ENCODE measurements around the gene SMYD2. TPM values are rescaled to one million over a fixed set of nuclear protein-coding genes. Genes with fewer than 3 reads are reported as not detected.

The SMYD2 gene
- total and polyA plus RNA-seq, 3 donors from 2014 or later = 73.9 to 89.4 (median 75.5) TPM

DNA sequence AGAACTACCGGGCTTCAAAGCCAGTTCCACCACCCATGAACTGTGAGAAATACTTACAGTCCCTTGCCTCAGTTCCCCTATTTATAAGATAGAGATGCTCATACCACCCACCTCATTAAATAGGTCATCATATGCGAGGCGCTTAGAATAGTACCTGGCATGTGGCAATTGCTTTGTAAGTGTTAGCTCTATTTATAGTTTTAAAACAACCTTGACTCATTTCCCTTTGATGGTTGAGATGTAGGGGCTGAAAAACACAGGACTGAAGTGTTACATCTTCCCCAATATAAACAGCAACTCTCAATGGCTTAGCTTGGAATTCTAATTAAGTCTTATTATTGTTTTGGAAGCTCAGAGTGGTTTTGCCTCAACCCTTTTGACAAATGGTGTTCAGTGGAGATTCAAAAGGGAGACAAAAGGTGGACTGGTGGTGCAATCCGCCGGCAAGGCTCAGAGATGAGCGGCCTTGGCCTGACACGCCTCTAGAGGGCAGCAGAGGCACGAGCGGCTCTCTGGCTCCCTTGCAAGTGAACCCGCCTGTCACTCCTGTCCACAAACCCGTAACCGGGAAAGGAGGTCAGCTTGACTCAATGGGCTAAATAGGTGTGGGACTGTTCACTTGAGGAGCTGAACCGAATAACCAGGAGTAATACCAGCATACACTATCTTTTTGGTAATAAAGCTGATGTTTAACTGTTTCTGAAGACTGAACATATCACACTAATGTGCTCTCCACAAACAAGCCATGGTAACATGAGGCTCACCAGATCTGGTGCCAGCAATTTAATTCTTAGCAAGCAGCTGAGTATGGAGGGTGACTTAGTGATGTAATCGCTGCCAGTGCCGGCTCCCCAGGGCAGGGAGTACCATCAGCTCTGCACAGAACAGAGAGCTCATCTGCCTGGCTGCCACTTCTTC lies 19.5 kb upstream of the SMYD2 start:
- H3K27ac ChIP-seq = no peak overlapping the region
- 8 to 9% methylated on average over 15 of the region's 15 CpGs for WGBS, 2 donors

GRCh38 chr1:214264196-214264595 lies 16.8 kb upstream of the SMYD2 start:
- WGBS, 2 donors = 66 to 67% methylated on average over 4 of the region's 4 CpGs
- no peak for DNase-seq
- H3K4me1 ChIP-seq = peaks cover 4% of the 10 kb centered on the region
- no peak overlapping the region for H3K27ac ChIP-seq
- TF ChIP-seq, protein P1, sequence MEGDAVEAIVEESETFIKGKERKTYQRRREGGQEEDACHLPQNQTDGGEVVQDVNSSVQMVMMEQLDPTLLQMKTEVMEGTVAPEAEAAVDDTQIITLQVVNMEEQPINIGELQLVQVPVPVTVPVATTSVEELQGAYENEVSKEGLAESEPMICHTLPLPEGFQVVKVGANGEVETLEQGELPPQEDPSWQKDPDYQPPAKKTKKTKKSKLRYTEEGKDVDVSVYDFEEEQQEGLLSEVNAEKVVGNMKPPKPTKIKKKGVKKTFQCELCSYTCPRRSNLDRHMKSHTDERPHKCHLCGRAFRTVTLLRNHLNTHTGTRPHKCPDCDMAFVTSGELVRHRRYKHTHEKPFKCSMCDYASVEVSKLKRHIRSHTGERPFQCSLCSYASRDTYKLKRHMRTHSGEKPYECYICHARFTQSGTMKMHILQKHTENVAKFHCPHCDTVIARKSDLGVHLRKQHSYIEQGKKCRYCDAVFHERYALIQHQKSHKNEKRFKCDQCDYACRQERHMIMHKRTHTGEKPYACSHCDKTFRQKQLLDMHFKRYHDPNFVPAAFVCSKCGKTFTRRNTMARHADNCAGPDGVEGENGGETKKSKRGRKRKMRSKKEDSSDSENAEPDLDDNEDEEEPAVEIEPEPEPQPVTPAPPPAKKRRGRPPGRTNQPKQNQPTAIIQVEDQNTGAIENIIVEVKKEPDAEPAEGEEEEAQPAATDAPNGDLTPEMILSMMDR (IDR thresholded peaks at IDR 0.05) = no peak
- TF ChIP-seq POLR2A (IDR thresholded peaks at IDR 0.05) = no peak
- H3K27me3 ChIP-seq = no peaks in the 10 kb centered on the region
- no peaks in the 10 kb centered on the region for H3K9me3 ChIP-seq
- H3K36me3 ChIP-seq (ENCODE audit: low read depth, missing control alignments) = no peaks in the 10 kb centered on the region
- intact Hi-C loops (cut with DNase I; ENCODE audit: low total_unique reads) = loop anchor here (5.0 kb wide), 1 partner anchor 63 kb away; no protein-coding TSS in a partner anchor
- no peak overlapping the region for H3K4me3 ChIP-seq

More for the DNA sequence above, 19.5 kb upstream of the SMYD2 start:
- peak; percentile 92 for DNase-seq
- TF ChIP-seq, protein P1 (IDR thresholded peaks at IDR 0.05) = peak; percentile 60 to 85 (median 67)
- TF ChIP-seq POLR2A (IDR thresholded peaks at IDR 0.05) = no peak
- Histone ChIP-seq H3K4me3 (no peak overlapping the region), H3K9me3 (no peaks in the 10 kb centered on the region), H3K36me3 (ENCODE audit: low read depth, missing control alignments) (no peaks in the 10 kb centered on the region), H3K27me3 (no peaks in the 10 kb centered on the region), H3K4me1 (peaks cover 4% of the 10 kb centered on the region)
- intact Hi-C loops (cut with DNase I; ENCODE audit: low total_unique reads) = loop anchor here (5.0 kb wide), 1 partner anchor 66 kb away; no protein-coding TSS in a partner anchor

DNA sequence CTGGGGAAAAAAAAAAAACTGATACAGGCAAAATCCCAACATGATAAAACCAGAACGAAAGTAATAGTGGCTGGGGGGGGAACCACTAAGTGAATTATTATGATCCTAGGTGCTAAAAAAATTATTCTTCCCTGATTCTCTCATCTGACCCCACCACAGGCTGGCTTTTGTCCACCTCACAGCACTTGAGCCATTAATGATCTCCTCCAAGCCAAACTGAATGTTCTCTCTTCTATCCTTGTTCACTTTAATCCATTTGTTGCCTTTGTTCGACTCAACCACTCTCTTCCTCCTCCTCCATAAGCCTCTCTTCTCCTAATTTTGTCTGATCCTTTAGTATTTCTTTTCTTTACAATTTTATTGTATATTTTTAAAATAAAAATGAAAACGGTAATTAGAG lies 16.0 kb upstream of the SMYD2 start:
- Histone ChIP-seq H3K9me3 (no peaks in the 10 kb centered on the region), H3K4me1 (peaks cover 4% of the 10 kb centered on the region), H3K4me3 (no peak overlapping the region), H3K36me3 (ENCODE audit: low read depth, missing control alignments) (no peaks in the 10 kb centered on the region), H3K27me3 (no peaks in the 10 kb centered on the region), H3K27ac (no peak overlapping the region)
- intact Hi-C loops (cut with DNase I; ENCODE audit: low total_unique reads) = loop anchor here (5.0 kb wide), 1 partner anchor 62 kb away; no protein-coding TSS in a partner anchor
- 60 to 61% methylated on average over 3 of the region's 3 CpGs for WGBS, 2 donors
- no peak for DNase-seq
- no peak for TF ChIP-seq POLR2A (IDR thresholded peaks at IDR 0.05)
- TF ChIP-seq, protein P1 (IDR thresholded peaks at IDR 0.05) = no peak

DNA sequence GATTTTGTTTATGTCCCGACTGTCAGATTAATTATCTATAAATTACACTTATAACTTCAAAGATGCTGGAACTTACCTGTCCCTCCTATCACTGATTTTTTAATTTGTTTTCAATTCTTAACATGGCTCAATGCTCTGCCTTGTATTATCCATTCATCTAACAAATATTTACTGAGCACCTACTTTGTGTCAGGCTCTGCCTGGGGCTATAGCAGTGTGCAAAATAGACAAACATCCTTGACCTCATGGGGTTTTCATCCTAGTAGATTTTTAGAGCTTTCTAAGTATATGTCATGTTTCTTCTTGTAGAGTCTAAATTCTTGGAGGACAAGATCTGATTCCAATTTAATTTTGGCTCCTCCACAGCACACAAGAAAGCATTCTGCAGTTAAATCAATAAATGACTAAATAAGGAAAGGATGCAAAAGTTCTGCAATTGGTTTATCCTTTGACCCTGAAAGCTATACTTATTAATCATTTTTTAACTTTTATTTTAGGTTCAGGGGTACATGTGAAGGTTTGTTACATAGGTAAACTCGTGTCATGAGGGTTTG lies 10.8 kb upstream of the SMYD2 start:
- Histone ChIP-seq H3K4me1 (no peaks in the 10 kb centered on the region), H3K27me3 (no peaks in the 10 kb centered on the region), H3K4me3 (no peak overlapping the region), H3K36me3 (ENCODE audit: low read depth, missing control alignments) (no peaks in the 10 kb centered on the region), H3K9me3 (no peaks in the 10 kb centered on the region), H3K27ac (no peak overlapping the region)
- intact Hi-C loops (cut with DNase I; ENCODE audit: low total_unique reads) = no loop called here
- no peak for TF ChIP-seq POLR2A (IDR thresholded peaks at IDR 0.05)
- TF ChIP-seq, protein P1 (IDR thresholded peaks at IDR 0.05) = no peak
- DNase-seq = no peak
- 73 to 78% methylated on average over 2 of the region's 2 CpGs for WGBS, 2 donors

Data from testis (tissue), 3 donors.